ENCODE data around the gene FUT3. TPM values are rescaled to one million over a fixed set of nuclear protein-coding genes. Genes with fewer than 3 reads are reported as not detected.

The FUT3 gene
- total RNA-seq, 2 experiments from 2014 or later = not detected

DNA sequence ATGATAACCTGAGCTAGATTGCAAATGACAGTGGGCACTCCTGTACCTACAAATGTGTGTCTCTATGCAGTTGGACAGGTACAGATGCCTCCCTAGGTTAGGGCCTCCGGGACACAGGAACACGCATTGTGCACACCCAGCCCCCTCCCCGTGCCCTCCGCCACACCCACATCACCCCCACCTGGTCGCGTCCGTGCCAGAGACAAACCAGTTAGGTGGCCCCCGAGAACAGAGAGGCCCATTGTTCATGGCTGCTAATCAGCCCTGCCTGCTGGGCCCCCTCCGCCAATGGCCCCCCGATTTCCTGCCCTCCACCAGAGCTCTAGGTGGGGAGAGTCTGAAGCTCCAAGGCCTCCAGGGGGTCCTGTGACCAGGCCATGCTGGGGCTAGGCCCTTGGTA is 32.7 kb downstream of the FUT3 start:
- no peaks in the 10 kb centered on the region for H3K9me3 Mint-ChIP-seq
- H3K27ac Mint-ChIP-seq = no peak overlapping the region
- POLR2A ChIA-PET = no interaction called here
- H3K4me3 Mint-ChIP-seq = no peak overlapping the region
- no peak for ATAC-seq (ENCODE audit: low read depth)
- no peak for DNase-seq
- H3K4me1 Mint-ChIP-seq = peaks cover 2% of the 10 kb centered on the region
- H3K27me3 Mint-ChIP-seq = peaks cover 2% of the 10 kb centered on the region
- no peaks in the 10 kb centered on the region for H3K36me3 Mint-ChIP-seq

DNA sequence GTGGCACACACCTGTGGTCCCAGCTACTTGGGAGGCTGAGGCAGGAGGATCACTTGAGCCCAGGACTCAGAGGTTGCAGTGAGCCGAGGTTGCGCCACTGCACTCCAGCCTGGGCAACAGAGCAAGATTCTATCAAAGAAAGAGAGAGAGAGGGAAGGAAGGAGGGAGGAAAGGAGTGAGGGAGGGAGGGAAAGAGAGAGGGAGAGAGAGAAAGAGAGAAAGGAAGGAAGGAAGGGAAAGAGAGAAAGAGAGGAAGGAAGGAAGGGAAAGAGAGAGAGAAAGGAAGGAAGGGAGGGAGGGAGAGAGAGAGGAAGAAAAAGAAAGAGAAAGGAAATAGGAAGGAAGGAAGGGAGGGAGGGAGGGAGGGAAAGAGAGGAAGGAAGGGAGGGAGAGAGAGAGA is 34.0 kb downstream of the FUT3 start:
- H3K27ac Mint-ChIP-seq = peak overlapping the region; percentile 52
- H3K36me3 Mint-ChIP-seq = no peaks in the 10 kb centered on the region
- peaks cover 2% of the 10 kb centered on the region for H3K4me1 Mint-ChIP-seq
- H3K4me3 Mint-ChIP-seq = no peak overlapping the region
- POLR2A ChIA-PET = no interaction called here
- H3K27me3 Mint-ChIP-seq = peaks cover 2% of the 10 kb centered on the region
- ATAC-seq (ENCODE audit: low read depth) (no peak), DNase-seq (no peak)
- no peaks in the 10 kb centered on the region for H3K9me3 Mint-ChIP-seq

DNA sequence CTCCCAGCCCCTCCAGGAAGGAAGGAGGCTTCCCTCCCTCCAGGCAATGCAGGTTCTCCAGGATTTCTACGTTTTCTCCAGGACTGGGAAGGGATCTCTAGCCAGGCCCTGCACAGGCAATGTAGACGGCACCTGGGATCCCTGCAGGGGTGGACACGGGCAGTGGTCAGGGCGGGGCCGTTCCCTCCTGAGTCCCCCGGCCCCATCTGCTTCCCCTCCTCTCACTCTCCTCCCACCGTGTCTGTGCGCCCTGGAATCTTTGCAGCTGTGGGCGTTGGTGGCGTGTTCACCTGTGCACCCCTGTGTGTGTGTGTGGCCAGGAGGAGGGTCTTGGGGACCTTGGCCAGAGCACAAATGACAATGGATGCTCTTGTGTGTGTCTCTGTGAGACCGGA is 36.4 kb downstream of the FUT3 start:
- Mint-ChIP-seq H3K36me3 (no peaks in the 10 kb centered on the region), H3K27ac (no peak overlapping the region), H3K9me3 (no peaks in the 10 kb centered on the region), H3K4me1 (peaks cover 2% of the 10 kb centered on the region), H3K4me3 (no peak overlapping the region), H3K27me3 (peaks cover 2% of the 10 kb centered on the region)
- no peak for ATAC-seq (ENCODE audit: low read depth)
- no peak for DNase-seq
- POLR2A ChIA-PET = no interaction called here

DNA sequence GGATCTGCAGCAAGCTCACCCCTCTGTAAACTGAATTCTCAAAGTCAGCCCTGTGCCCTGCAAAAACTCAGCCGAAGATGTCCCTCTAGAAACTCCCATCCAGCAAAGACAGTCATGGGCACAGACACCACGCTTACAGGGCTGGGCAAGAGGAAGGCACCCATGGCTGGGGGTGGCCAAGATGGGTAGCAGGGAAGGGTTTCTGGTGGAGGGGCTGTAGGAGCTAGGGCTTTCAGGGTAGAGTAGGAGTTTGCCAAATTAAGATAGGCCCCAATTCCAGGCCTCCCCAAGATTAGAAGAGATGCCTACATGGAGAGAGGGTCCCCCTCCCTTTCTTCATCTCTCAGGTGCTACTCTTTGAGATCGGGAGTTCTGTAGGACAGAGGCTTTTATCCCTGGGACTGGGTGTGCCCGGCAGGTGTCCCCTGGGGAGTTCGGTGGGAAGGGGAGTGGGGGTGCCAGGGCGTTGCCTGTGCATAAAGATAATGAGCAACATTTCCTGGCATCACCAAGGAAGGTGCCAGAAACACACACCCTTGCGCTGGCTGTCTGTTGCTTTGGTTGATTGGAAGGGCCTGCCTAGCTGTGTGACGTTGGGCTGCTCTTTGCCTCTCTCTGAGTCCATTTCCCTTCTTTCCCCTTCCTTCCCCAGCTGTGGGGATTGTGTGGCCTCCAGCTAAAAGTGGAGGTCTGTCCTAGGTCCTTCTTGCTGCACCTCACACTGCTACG is 37.0 kb downstream of the FUT3 start:
- no peaks in the 10 kb centered on the region for H3K36me3 Mint-ChIP-seq
- no peaks in the 10 kb centered on the region for H3K9me3 Mint-ChIP-seq
- H3K4me3 Mint-ChIP-seq = no peak overlapping the region
- ATAC-seq (ENCODE audit: low read depth) = no peak
- no peak for DNase-seq
- H3K4me1 Mint-ChIP-seq = peaks cover 2% of the 10 kb centered on the region
- H3K27ac Mint-ChIP-seq = no peak overlapping the region
- POLR2A ChIA-PET = interaction anchor here (0.6 kb wide), 1 partner anchor 86 kb away, joined by 3 read pairs; no protein-coding TSS in a partner anchor
- peaks cover 2% of the 10 kb centered on the region for H3K27me3 Mint-ChIP-seq

GRCh38 chr19:5811117-5811516 is 40.1 kb downstream of the FUT3 start:
- no peak for DNase-seq
- Mint-ChIP-seq H3K27ac (no peak overlapping the region), H3K36me3 (no peaks in the 10 kb centered on the region), H3K9me3 (no peaks in the 10 kb centered on the region), H3K27me3 (peaks cover 12% of the 10 kb centered on the region), H3K4me1 (no peaks in the 10 kb centered on the region), H3K4me3 (no peak overlapping the region)
- POLR2A ChIA-PET = no interaction called here
- ATAC-seq (ENCODE audit: low read depth) = no peak

DNA sequence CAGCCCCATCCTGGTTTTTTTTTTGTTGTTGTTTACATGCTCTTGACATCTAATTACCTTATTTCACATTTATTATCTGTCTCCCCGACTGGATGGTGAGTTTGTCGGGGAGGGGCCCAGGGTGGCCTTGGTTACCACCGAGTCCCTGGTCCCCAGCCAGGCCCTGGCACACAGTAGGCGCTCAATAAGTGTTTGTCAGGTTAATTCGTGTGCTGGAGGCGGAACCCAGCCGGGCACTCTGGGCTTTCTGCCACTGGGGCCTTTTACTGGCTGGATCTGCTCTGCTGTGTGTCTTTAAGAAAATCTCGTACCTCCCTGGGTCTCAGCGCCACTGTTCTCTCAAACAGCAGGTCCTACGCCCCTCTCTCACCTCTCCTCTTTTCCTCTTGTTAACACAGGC is 41.8 kb downstream of the FUT3 start:
- Mint-ChIP-seq H3K36me3 (no peaks in the 10 kb centered on the region), H3K27me3 (peaks cover 22% of the 10 kb centered on the region), H3K4me3 (no peak overlapping the region), H3K4me1 (peaks cover 1% of the 10 kb centered on the region), H3K9me3 (no peaks in the 10 kb centered on the region), H3K27ac (no peak overlapping the region)
- ATAC-seq (ENCODE audit: low read depth) (no peak), DNase-seq (no peak)
- POLR2A ChIA-PET = interaction anchor here (0.7 kb wide), 1 partner anchor 19 kb away, joined by 3 read pairs; no protein-coding TSS in a partner anchor

- DNase-seq = no peak
- no peak for ATAC-seq (ENCODE audit: low read depth)
- Mint-ChIP-seq H3K9me3 (no peaks in the 10 kb centered on the region), H3K27me3 (peaks cover 26% of the 10 kb centered on the region), H3K27ac (no peak overlapping the region), H3K4me3 (no peak overlapping the region), H3K4me1 (peaks cover 6% of the 10 kb centered on the region), H3K36me3 (no peaks in the 10 kb centered on the region)
- POLR2A ChIA-PET = interaction anchor here (1.8 kb wide), 1 partner anchor 19 kb away, joined by 9 read pairs; no protein-coding TSS in a partner anchor
Measured at GRCh38 chr19:5809053-5809452, 42.2 kb downstream of the FUT3 start.

GRCh38 chr19:5808120-5808816 is 43.0 kb downstream of the FUT3 start:
- H3K9me3 Mint-ChIP-seq = no peaks in the 10 kb centered on the region
- DNase-seq (no peak), ATAC-seq (ENCODE audit: low read depth) (no peak)
- POLR2A ChIA-PET = interaction anchor here (1.8 kb wide), 1 partner anchor 20 kb away, joined by 9 read pairs; no protein-coding TSS in a partner anchor
- no peak overlapping the region for H3K4me3 Mint-ChIP-seq
- peaks cover 10% of the 10 kb centered on the region for H3K4me1 Mint-ChIP-seq
- H3K27me3 Mint-ChIP-seq = peaks cover 27% of the 10 kb centered on the region
- no peak overlapping the region for H3K27ac Mint-ChIP-seq
- H3K36me3 Mint-ChIP-seq = no peaks in the 10 kb centered on the region

DNA sequence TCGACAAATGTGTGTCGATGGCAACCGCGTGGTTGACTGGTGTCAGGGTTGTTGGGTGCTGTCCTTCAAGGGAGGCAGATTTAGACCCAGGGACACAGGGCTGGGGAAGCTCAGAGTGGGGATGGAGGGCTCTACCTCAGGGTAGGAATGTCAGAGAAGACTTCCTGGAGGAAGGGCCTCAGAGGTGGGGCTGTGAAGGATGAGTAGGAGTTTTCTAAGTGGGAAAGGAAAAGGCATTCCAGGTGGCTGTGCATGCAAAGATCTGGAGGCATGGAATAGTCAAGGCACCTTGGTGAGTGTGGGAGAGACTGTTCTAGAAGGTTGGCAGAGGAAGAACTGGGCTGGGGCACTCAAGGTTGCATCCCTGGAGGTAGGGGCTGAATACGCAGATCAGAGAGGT is 44.3 kb downstream of the FUT3 start:
- H3K27ac Mint-ChIP-seq = no peak overlapping the region
- DNase-seq (no peak), ATAC-seq (ENCODE audit: low read depth) (no peak)

DNA sequence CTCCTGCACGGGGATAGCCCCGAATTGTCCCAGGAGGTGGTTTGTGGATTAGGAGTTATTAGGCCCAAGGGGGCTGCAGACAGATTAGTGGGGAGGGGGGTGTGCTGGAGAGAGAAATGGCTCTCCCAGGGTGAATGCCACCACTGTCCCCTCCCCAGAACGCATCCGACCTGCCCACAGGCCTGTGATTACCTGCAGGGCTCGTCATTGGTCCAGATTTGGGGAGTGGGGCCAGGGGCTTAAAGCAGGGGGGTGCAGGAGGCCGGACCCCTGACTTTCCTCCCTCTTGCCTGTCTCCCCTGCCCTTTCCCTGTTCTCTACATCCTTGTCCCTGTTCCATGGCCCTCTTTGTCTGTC is 45.1 kb downstream of the FUT3 start:
- POLR2A ChIA-PET = no interaction called here
- H3K9me3 Mint-ChIP-seq = no peaks in the 10 kb centered on the region
- H3K27ac Mint-ChIP-seq = no peak overlapping the region
- peaks cover 16% of the 10 kb centered on the region for H3K4me1 Mint-ChIP-seq
- H3K27me3 Mint-ChIP-seq = peaks cover 33% of the 10 kb centered on the region
- no peak overlapping the region for H3K4me3 Mint-ChIP-seq
- ATAC-seq (ENCODE audit: low read depth) = no peak
- H3K36me3 Mint-ChIP-seq = no peaks in the 10 kb centered on the region
- no peak for DNase-seq

More for the DNA sequence above, 44.3 kb downstream of the FUT3 start:
- Mint-ChIP-seq H3K4me3 (no peak overlapping the region), H3K27me3 (peaks cover 32% of the 10 kb centered on the region), H3K36me3 (no peaks in the 10 kb centered on the region), H3K4me1 (peaks cover 15% of the 10 kb centered on the region), H3K9me3 (no peaks in the 10 kb centered on the region)
- POLR2A ChIA-PET = interaction anchor here (1.0 kb wide), 1 partner anchor 21 kb away, joined by 3 read pairs; no protein-coding TSS in a partner anchor

GRCh38 chr19:5805462-5806132 is 45.7 kb downstream of the FUT3 start:
- peaks cover 33% of the 10 kb centered on the region for H3K27me3 Mint-ChIP-seq
- H3K9me3 Mint-ChIP-seq = no peaks in the 10 kb centered on the region
- POLR2A ChIA-PET = no interaction called here
- H3K27ac Mint-ChIP-seq = no peak overlapping the region
- H3K4me3 Mint-ChIP-seq = no peak overlapping the region
- DNase-seq = peak; percentile 71
- no peak for ATAC-seq (ENCODE audit: low read depth)
- H3K36me3 Mint-ChIP-seq = no peaks in the 10 kb centered on the region
- H3K4me1 Mint-ChIP-seq = peaks cover 16% of the 10 kb centered on the region

GRCh38 chr19:5804516-5805461 is 46.5 kb downstream of the FUT3 start, which contains the start of gene NRTN:
TSS of gene NRTN (plus strand) at chr19:5805067. CDS start at chr19:5824166, 19,099 bp downstream.
- Mint-ChIP-seq H3K4me1 (peaks cover 16% of the 10 kb centered on the region), H3K9me3 (no peaks in the 10 kb centered on the region), H3K36me3 (no peaks in the 10 kb centered on the region), H3K4me3 (peak within 1 kb of the TSS; percentile 82), H3K27me3 (peaks cover 33% of the 10 kb centered on the region), H3K27ac (no peak within 1 kb of the TSS)
- POLR2A ChIA-PET = interaction anchor here (0.7 to 1.5 kb wide), 11 partner anchors 9 to 218 kb away, joined by 3 to 25 read pairs (median 4); partner anchors contain the start of genes DUS3L and NDUFA11
- ATAC-seq (ENCODE audit: low read depth) (no peak), DNase-seq (peak; percentile 63)
